ENCODE measurements around the gene CNTN6.

The CNTN6 gene

DNA sequence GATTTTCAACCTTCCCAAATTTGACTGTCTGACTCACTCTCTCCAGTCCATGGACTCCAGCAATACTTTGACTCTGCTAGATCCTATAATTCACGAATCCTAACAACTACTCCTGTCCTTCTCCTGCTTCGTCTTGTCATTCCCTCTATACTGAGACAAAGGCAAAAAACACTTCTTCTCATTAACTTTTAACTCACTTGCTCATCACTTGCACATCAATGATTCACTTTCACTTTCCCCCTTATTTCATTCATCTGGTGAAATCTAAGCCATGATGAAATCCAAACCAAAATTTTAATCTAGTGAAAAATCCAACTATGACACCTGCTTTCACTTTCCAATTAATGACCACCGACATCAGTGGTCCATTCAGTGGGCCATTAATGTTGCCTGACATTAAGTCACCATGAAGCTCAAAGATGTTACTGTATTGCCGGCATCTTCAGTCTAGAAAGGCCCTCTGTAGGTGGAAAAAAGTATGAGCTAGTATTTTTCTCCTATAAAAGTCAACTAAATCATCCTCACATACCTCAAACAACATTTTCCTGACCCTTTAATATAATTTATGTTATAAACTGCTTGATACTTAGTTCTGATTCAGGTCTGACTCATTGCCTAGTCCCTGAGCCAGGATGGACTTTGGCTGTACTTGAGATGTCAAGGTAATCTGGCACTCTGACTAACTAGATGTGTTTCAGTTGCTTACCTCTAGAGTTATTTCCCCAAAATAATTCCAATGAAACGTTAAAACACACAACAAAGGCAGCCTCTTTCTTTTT lies 158.6 kb downstream of the CNTN6 start:
- H3K36me3 ChIP-seq, result no peaks in the 10 kb centered on the region
- no peak overlapping the region for H3K4me3 ChIP-seq (ENCODE audit: low read depth, low read length)
- DNase-seq, result no peak
- TF ChIP-seq, protein P1, sequence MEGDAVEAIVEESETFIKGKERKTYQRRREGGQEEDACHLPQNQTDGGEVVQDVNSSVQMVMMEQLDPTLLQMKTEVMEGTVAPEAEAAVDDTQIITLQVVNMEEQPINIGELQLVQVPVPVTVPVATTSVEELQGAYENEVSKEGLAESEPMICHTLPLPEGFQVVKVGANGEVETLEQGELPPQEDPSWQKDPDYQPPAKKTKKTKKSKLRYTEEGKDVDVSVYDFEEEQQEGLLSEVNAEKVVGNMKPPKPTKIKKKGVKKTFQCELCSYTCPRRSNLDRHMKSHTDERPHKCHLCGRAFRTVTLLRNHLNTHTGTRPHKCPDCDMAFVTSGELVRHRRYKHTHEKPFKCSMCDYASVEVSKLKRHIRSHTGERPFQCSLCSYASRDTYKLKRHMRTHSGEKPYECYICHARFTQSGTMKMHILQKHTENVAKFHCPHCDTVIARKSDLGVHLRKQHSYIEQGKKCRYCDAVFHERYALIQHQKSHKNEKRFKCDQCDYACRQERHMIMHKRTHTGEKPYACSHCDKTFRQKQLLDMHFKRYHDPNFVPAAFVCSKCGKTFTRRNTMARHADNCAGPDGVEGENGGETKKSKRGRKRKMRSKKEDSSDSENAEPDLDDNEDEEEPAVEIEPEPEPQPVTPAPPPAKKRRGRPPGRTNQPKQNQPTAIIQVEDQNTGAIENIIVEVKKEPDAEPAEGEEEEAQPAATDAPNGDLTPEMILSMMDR (IDR thresholded peaks at IDR 0.05; ENCODE audit: low read depth, low read length), result no peak
- no peaks in the 10 kb centered on the region for H3K9me3 ChIP-seq (ENCODE audit: severe bottlenecking)
- no peaks in the 10 kb centered on the region for H3K27me3 ChIP-seq (ENCODE audit: insufficient read depth, low read depth, severe bottlenecking)
- H3K27ac ChIP-seq, result no peak overlapping the region

DNA sequence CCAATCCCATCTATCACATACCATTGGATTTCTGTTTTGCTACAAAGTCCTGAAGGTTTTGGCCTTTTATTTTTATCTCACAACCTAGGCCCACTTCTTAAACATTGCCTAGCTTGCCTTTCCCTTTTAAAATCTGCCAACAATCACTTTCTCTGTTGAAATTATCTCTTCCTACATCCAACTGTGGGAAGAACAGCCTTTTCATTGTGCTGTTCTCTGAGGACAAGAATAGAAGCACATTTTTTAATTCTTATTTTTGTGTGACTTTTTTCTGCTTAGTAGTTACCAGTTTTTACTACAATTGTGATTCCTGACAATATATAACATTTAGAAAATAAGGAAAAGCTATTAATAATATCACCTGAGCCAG lies 159.2 kb downstream of the CNTN6 start:
- Histone ChIP-seq H3K27me3 (ENCODE audit: insufficient read depth, low read depth, severe bottlenecking) (no peaks in the 10 kb centered on the region), H3K36me3 (no peaks in the 10 kb centered on the region), H3K4me3 (ENCODE audit: low read depth, low read length) (no peak overlapping the region), H3K9me3 (ENCODE audit: severe bottlenecking) (no peaks in the 10 kb centered on the region), H3K27ac (no peak overlapping the region)
- TF ChIP-seq, protein P1 (IDR thresholded peaks at IDR 0.05; ENCODE audit: low read depth, low read length), result no peak
- no peak for DNase-seq

DNA sequence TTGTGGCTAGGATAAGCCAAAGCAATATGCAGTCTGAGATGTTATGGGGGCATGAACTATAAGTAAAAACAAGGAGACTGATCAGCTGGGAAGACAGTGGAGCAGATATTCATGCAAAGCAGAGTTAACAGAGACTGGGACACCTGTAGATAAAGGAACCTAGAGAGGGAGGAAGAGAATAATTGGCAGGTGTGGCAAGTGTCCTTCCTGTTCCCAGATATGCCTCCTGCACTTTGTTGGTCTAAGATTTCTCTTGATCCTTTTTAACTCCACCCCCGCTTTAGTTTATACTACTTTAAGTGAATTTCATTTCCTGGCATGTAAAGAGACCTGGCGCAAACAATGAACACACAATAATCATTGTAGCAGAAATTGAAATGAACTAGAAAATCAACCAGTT lies 169.4 kb downstream of the CNTN6 start:
- no peak for DNase-seq
- no peaks in the 10 kb centered on the region for H3K9me3 ChIP-seq (ENCODE audit: severe bottlenecking)
- TF ChIP-seq, protein P1 (IDR thresholded peaks at IDR 0.05; ENCODE audit: low read depth, low read length), result no peak
- no peaks in the 10 kb centered on the region for H3K27me3 ChIP-seq (ENCODE audit: insufficient read depth, low read depth, severe bottlenecking)
- H3K4me3 ChIP-seq (ENCODE audit: low read depth, low read length), result no peak overlapping the region
- no peak overlapping the region for H3K27ac ChIP-seq
- no peaks in the 10 kb centered on the region for H3K36me3 ChIP-seq

DNA sequence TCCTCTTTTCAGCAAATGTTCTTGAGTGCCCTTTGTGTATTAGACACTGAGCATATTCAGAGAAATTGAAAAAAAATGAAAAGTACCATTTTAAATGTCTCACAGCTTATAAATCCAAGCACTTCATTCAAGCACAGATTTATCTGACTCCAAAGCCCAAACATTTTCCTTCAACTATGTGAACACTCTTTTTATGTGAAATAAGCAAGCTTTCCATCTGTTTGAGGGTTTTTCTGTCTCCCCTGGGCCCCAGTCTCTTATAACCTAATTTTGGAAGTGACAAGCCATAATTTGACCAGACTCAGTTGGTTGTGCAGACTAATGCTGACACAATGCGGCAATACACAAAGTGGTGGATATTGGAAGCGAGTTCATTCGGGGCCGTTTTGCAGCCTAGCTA lies 170.3 kb downstream of the CNTN6 start:
- Histone ChIP-seq H3K36me3 (no peaks in the 10 kb centered on the region), H3K4me3 (ENCODE audit: low read depth, low read length) (no peak overlapping the region), H3K27ac (no peak overlapping the region), H3K27me3 (ENCODE audit: insufficient read depth, low read depth, severe bottlenecking) (no peaks in the 10 kb centered on the region), H3K9me3 (ENCODE audit: severe bottlenecking) (no peaks in the 10 kb centered on the region)
- no peak for DNase-seq
- TF ChIP-seq, protein P1 (IDR thresholded peaks at IDR 0.05; ENCODE audit: low read depth, low read length), result no peak

DNA sequence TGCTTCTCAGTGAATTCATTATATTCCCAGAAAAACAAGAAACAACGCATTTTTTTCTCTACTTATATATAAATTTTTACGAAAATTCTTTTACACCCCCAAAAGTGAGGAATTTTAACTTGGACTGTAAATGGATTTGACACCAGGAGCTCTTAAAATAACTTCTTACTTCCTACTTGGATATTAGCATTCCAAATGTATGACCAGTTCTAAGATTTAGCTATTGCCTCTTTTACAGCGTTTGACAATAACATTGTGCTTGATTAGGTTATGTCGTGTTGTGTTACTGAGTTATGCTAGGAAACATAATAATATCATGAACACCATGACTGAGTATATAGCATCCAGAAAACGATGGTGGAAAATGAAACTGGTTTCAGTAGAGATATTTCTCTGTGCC lies 177.0 kb downstream of the CNTN6 start:
- no peaks in the 10 kb centered on the region for H3K27me3 ChIP-seq (ENCODE audit: insufficient read depth, low read depth, severe bottlenecking)
- TF ChIP-seq, protein P1 (IDR thresholded peaks at IDR 0.05; ENCODE audit: low read depth, low read length), result no peak
- no peaks in the 10 kb centered on the region for H3K9me3 ChIP-seq (ENCODE audit: severe bottlenecking)
- no peak overlapping the region for H3K27ac ChIP-seq
- no peaks in the 10 kb centered on the region for H3K36me3 ChIP-seq
- DNase-seq, result no peak
- H3K4me3 ChIP-seq (ENCODE audit: low read depth, low read length), result no peak overlapping the region

All from WERI-Rb-1 (cell line).